Loucy (cell line): ENCODE measurements around the gene CACNA1C.

Experiments used
- H2AFZ ChIP-seq: fragments of 200-600 bp; sonication (generic); 2 replicates; pipeline ENCODE4 v1.6.0; 2016; ENCODE audit warnings: antibody characterized with exemption, mild to moderate bottlenecking, low read length, moderate library complexity
- H3F3A ChIP-seq: fragments of 200-600 bp; 2 replicates; pipeline ENCODE4 v1.6.0; 2016; ENCODE audit warnings: antibody characterized with exemption, low read depth, mild to moderate bottlenecking
- H3K27me3 ChIP-seq: fragments of 200-600 bp; sonication (generic); 2 replicates; pipeline ENCODE4 v1.6.1; 2014; ENCODE audit warnings: low read length, mild to moderate bottlenecking; ENCODE audit not compliant: insufficient read depth, poor library complexity, severe bottlenecking
- H3K36me3 ChIP-seq: fragments of 200-600 bp; sonication (generic); 2 replicates; pipeline ENCODE4 v1.6.1; 2016; ENCODE audit warnings: low read length; ENCODE audit not compliant: insufficient read depth
- H3K4me1 ChIP-seq: fragments of 200-600 bp; sonication (generic); 2 replicates; pipeline ENCODE4 v1.5.1; 2014; ENCODE audit warnings: low read length, mild to moderate bottlenecking; ENCODE audit not compliant: insufficient read depth, poor library complexity, severe bottlenecking
- H3K4me2 ChIP-seq: fragments of 200-600 bp; sonication (generic); 2 replicates; pipeline ENCODE4 v1.6.0; 2014; ENCODE audit warnings: antibody characterized with exemption, low read length, low read depth, mild to moderate bottlenecking; ENCODE audit not compliant: poor library complexity, severe bottlenecking
- H3K4me3 ChIP-seq: fragments of 200-600 bp; sonication (generic); 2 replicates; pipeline ENCODE4 v1.5.1; 2014; ENCODE audit warnings: low read length, mild to moderate bottlenecking, mixed read lengths; ENCODE audit not compliant: poor library complexity, severe bottlenecking
- H3K79me2 ChIP-seq: fragments of 200-600 bp; sonication (generic); 2 replicates; pipeline ENCODE4 v1.6.1; 2014; ENCODE audit warnings: low read length; ENCODE audit not compliant: insufficient read depth
- H3K9ac ChIP-seq: fragments of 200-600 bp; sonication (generic); 2 replicates; pipeline ENCODE4 v1.6.0; 2014; ENCODE audit warnings: mild to moderate bottlenecking, low read depth, low read length, moderate library complexity; ENCODE audit not compliant: poor library complexity, severe bottlenecking
- H3K9me2 ChIP-seq: fragments of 200-600 bp; sonication (generic); replicated peaks from 2 replicates; pipeline ENCODE4 v1.6.1; 2016; ENCODE audit warnings: low read depth, low read length, mixed read lengths
- H3K9me3 ChIP-seq: fragments of 200-600 bp; sonication (generic); 2 replicates; pipeline ENCODE4 v1.6.1; 2014; ENCODE audit warnings: mild to moderate bottlenecking, antibody characterized with exemption, low read length, low read depth; ENCODE audit not compliant: insufficient read depth
- H4K20me1 ChIP-seq: fragments of 200-600 bp; sonication (generic); 2 replicates; pipeline ENCODE4 v1.6.0; 2014; ENCODE audit warnings: antibody characterized with exemption, low read length, mild to moderate bottlenecking; ENCODE audit not compliant: insufficient read depth, poor library complexity, severe bottlenecking
- CTCF ChIP-seq: fragments of 200-600 bp; sonication (generic); conservative IDR thresholded peaks from 2 replicates; pipeline ENCODE4 v1.5.1; 2014; ENCODE audit warnings: mild to moderate bottlenecking, antibody characterized with exemption, low read length
- EZH2phosphoT487 ChIP-seq: fragments of 200-600 bp; IDR thresholded peaks from 2 replicates; pipeline ENCODE4 v1.6.1; 2018; ENCODE audit warnings: antibody characterized with exemption, mild to moderate bottlenecking, moderate library complexity, borderline replicate concordance

Gene CACNA1C

GRCh38 chr12:2027351-2027750 is 25.4 kb upstream of the CACNA1C start:
- H3K4me2 ChIP-seq: no peak overlapping the region
- H3K9ac ChIP-seq: no peak overlapping the region
- H3F3A ChIP-seq: no peaks in the 10 kb centered on the region
- H2AFZ ChIP-seq: no peak overlapping the region
- no peaks in the 10 kb centered on the region for H4K20me1 ChIP-seq
- H3K4me3 ChIP-seq: no peak overlapping the region
- H3K4me1 ChIP-seq: no peaks in the 10 kb centered on the region
- H3K27me3 ChIP-seq: peaks cover 36% of the 10 kb centered on the region
- no peaks in the 10 kb centered on the region for H3K36me3 ChIP-seq
- no peaks in the 10 kb centered on the region for H3K79me2 ChIP-seq
- TF ChIP-seq EZH2phosphoT487 (no peak), CTCF (no peak)
- no peaks in the 10 kb centered on the region for H3K9me2 ChIP-seq
- H3K9me3 ChIP-seq: no peaks in the 10 kb centered on the region

GRCh38 chr12:2029851-2030250 is 22.9 kb upstream of the CACNA1C start:
- no peak overlapping the region for H2AFZ ChIP-seq
- H3K4me3 ChIP-seq: no peak overlapping the region
- no peaks in the 10 kb centered on the region for H3K36me3 ChIP-seq
- H3K9me3 ChIP-seq: no peaks in the 10 kb centered on the region
- H4K20me1 ChIP-seq: no peaks in the 10 kb centered on the region
- no peak overlapping the region for H3K9ac ChIP-seq
- no peaks in the 10 kb centered on the region for H3K9me2 ChIP-seq
- H3K4me1 ChIP-seq: peaks cover 4% of the 10 kb centered on the region
- TF ChIP-seq CTCF: no peak
- no peak for TF ChIP-seq EZH2phosphoT487
- no peaks in the 10 kb centered on the region for H3K79me2 ChIP-seq
- H3K4me2 ChIP-seq: no peak overlapping the region
- no peaks in the 10 kb centered on the region for H3F3A ChIP-seq
- peaks cover 50% of the 10 kb centered on the region for H3K27me3 ChIP-seq

- Histone ChIP-seq H3F3A (no peaks in the 10 kb centered on the region), H2AFZ (no peak overlapping the region), H3K4me1 (peaks cover 7% of the 10 kb centered on the region), H4K20me1 (no peaks in the 10 kb centered on the region), H3K9ac (no peak overlapping the region), H3K9me2 (no peaks in the 10 kb centered on the region), H3K27me3 (peaks cover 35% of the 10 kb centered on the region), H3K4me3 (no peak overlapping the region), H3K4me2 (no peak overlapping the region), H3K79me2 (no peaks in the 10 kb centered on the region), H3K36me3 (no peaks in the 10 kb centered on the region), H3K9me3 (no peaks in the 10 kb centered on the region)
- no peak for TF ChIP-seq EZH2phosphoT487
- TF ChIP-seq CTCF: no peak
Measured at GRCh38 chr12:2032506-2032905, 20.3 kb upstream of the CACNA1C start.
